WTC11 (cell line): Measurements from ENCODE around the gene KIAA1586. TPM values are rescaled to one million over a fixed set of nuclear protein-coding genes. Genes with fewer than 3 reads are reported as not detected.

Source experiments
- ATAC-seq: fragments of 200-7000 bp; cut with Tn5 transposase; 2 replicates; pipeline ENCODE4 v1.10.0; 2021; ENCODE audit warnings: mild to moderate bottlenecking, moderate library complexity
- CTCF ChIA-PET: fragments of 300-600 bp; sonication (Branson Sonifier 250); formaldehyde crosslinking; loops from one replicate; lab custom pipeline; 2021; ENCODE audit warnings: antibody characterized with exemption; lab: Charles Lee
- POLR2A ChIA-PET: fragments of 350-600 bp; sonication (Branson Sonifier 250); formaldehyde crosslinking; loops from one replicate; lab custom pipeline; 2021; ENCODE audit warnings: antibody characterized with exemption; lab: Charles Lee
- DNase-seq: peaks from one replicate; pipeline ENCODE4 v3.0.0; 2021; ENCODE audit warnings: low spot score
- H3K27ac Mint-ChIP-seq: 2 replicates; pipeline ENCODE4 v1.8.0; 2021; ENCODE audit warnings: mixed read lengths
- H3K27me3 Mint-ChIP-seq: 2 replicates; pipeline ENCODE4 v1.8.0; 2021; ENCODE audit warnings: low read depth, mild to moderate bottlenecking, moderate library complexity, mixed read lengths
- H3K36me3 Mint-ChIP-seq: 2 replicates; pipeline ENCODE4 v1.8.0; 2021; ENCODE audit warnings: mixed read lengths
- H3K4me1 Mint-ChIP-seq: 2 replicates; pipeline ENCODE4 v1.8.0; 2022; ENCODE audit warnings: mixed read lengths
- H3K4me3 Mint-ChIP-seq: 2 replicates; pipeline ENCODE4 v1.8.0; 2021; ENCODE audit warnings: mild to moderate bottlenecking, moderate library complexity, mixed read lengths
- H3K9me3 Mint-ChIP-seq: 2 replicates; pipeline ENCODE4 v1.8.0; 2021; ENCODE audit warnings: mixed read lengths
- ATF1 ChIP-seq: sonication (generic); formaldehyde crosslinking; IDR thresholded peaks from 2 replicates; pipeline ENCODE4 v1.8.1; 2023; ENCODE audit warnings: mild to moderate bottlenecking, moderate library complexity, missing genetic modification reagents
- ATF3 ChIP-seq: sonication (generic); formaldehyde crosslinking; conservative IDR thresholded peaks from 2 replicates; pipeline ENCODE4 v1.8.1; 2022; ENCODE audit warnings: mild to moderate bottlenecking, missing genetic modification reagents
- E2F4 ChIP-seq: sonication (generic); formaldehyde crosslinking; IDR thresholded peaks from 2 replicates; pipeline ENCODE4 v1.8.1; 2022; ENCODE audit warnings: low read depth, mild to moderate bottlenecking, moderate library complexity, missing genetic modification reagents, borderline replicate concordance
- E2F5 ChIP-seq: sonication (generic); formaldehyde crosslinking; IDR thresholded peaks from 2 replicates; pipeline ENCODE4 v1.8.1; 2022; ENCODE audit warnings: mild to moderate bottlenecking, moderate library complexity, missing genetic modification reagents
- ELF4 ChIP-seq: sonication (generic); formaldehyde crosslinking; IDR thresholded peaks from 2 replicates; pipeline ENCODE4 v1.8.1; 2022; ENCODE audit warnings: low read depth, mild to moderate bottlenecking, moderate library complexity, missing genetic modification reagents
- EMX1 ChIP-seq: fragments of 250-450 bp; sonication (Bioruptor Pico); IDR thresholded peaks from 2 replicates; pipeline ENCODE4 v1.8.0; 2021; ENCODE audit warnings: mild to moderate bottlenecking
- FOXJ3 ChIP-seq: sonication (generic); formaldehyde crosslinking; IDR thresholded peaks from 2 replicates; pipeline ENCODE4 v1.9.0; 2021; ENCODE audit warnings: missing genetic modification reagents, mild to moderate bottlenecking, borderline replicate concordance
- FOXK1 ChIP-seq: sonication (generic); formaldehyde crosslinking; IDR thresholded peaks from 2 replicates; pipeline ENCODE4 v1.8.0; 2022; ENCODE audit warnings: mild to moderate bottlenecking, moderate library complexity, missing genetic modification reagents
- GABPB1 ChIP-seq: sonication (generic); formaldehyde crosslinking; IDR thresholded peaks from 2 replicates; pipeline ENCODE4 v1.8.1; 2023; ENCODE audit warnings: mild to moderate bottlenecking, missing genetic modification reagents
- GTF2I ChIP-seq: fragments of 250-450 bp; sonication (Bioruptor Pico); conservative IDR thresholded peaks from 2 replicates; pipeline ENCODE4 v1.4.0; 2021; ENCODE audit warnings: mild to moderate bottlenecking
- IRF1 ChIP-seq: sonication (generic); formaldehyde crosslinking; IDR thresholded peaks from 2 replicates; pipeline ENCODE4 v1.8.0; 2023; ENCODE audit warnings: missing genetic modification reagents
- MXD4 ChIP-seq: fragments of 250-450 bp; sonication (Bioruptor Pico); IDR thresholded peaks from 2 replicates; pipeline ENCODE4 v1.8.0; 2021; ENCODE audit warnings: mild to moderate bottlenecking, moderate library complexity, borderline replicate concordance
- NFATC4 ChIP-seq: fragments of 250-450 bp; sonication (Bioruptor Pico); IDR thresholded peaks from 2 replicates; pipeline ENCODE4 v1.9.0; 2021; ENCODE audit warnings: mild to moderate bottlenecking
- RELA ChIP-seq: sonication (generic); formaldehyde crosslinking; IDR thresholded peaks from 2 replicates; pipeline ENCODE4 v1.8.1; 2022; ENCODE audit warnings: missing genetic modification reagents, mild to moderate bottlenecking, borderline replicate concordance
- SMAD3 ChIP-seq: sonication (generic); formaldehyde crosslinking; IDR thresholded peaks from 2 replicates; pipeline ENCODE4 v1.8.0; 2022; ENCODE audit warnings: missing genetic modification reagents, mild to moderate bottlenecking, borderline replicate concordance
- TEAD4 ChIP-seq: sonication (generic); formaldehyde crosslinking; IDR thresholded peaks from 2 replicates; pipeline ENCODE4 v1.8.0; 2022; ENCODE audit warnings: mild to moderate bottlenecking, missing genetic modification reagents
- USF1 ChIP-seq: sonication (generic); formaldehyde crosslinking; IDR thresholded peaks from 2 replicates; pipeline ENCODE4 v1.8.0; 2022; ENCODE audit warnings: mild to moderate bottlenecking, missing genetic modification reagents
- USF2 ChIP-seq: sonication (generic); formaldehyde crosslinking; IDR thresholded peaks from 2 replicates; pipeline ENCODE4 v1.8.1; 2023; ENCODE audit warnings: mild to moderate bottlenecking, missing genetic modification reagents, moderate library complexity
- ZMAT4 ChIP-seq: fragments of 250-450 bp; sonication (Bioruptor Pico); IDR thresholded peaks from 2 replicates; pipeline ENCODE4 v1.9.0; 2021; ENCODE audit warnings: mild to moderate bottlenecking
- ZNF121 ChIP-seq: sonication (generic); formaldehyde crosslinking; IDR thresholded peaks from 2 replicates; pipeline ENCODE4 v1.8.0; 2023; ENCODE audit warnings: missing genetic modification reagents
- ZNF416 ChIP-seq: fragments of 250-450 bp; sonication (Bioruptor Pico); IDR thresholded peaks from 2 replicates; pipeline ENCODE4 v1.9.0; 2021; ENCODE audit warnings: mild to moderate bottlenecking, inconsistent platforms
- ZNF423 ChIP-seq: fragments of 250-450 bp; sonication (Bioruptor Pico); IDR thresholded peaks from 2 replicates; pipeline ENCODE4 v2.1.2; 2022; ENCODE audit warnings: mild to moderate bottlenecking, moderate library complexity
- total RNA-seq: library from RNA; stranded (reverse); gene quantifications from 3 replicates; pipeline ENCODE4 v1.2.3, GENCODE V29; 2021

Gene KIAA1586
- total RNA-seq, 1 experiment from 2014 or later = 17.2 TPM

- H3K4me1 Mint-ChIP-seq = peaks cover 23% of the 10 kb centered on the region
- ChIA-PET POLR2A (no interaction called here), CTCF (interaction anchor here (0.8 kb wide), 1 partner anchor 117 kb away, joined by 3 read pairs; no protein-coding TSS in a partner anchor)
- H3K36me3 Mint-ChIP-seq = peaks cover 4% of the 10 kb centered on the region
- no peak for TF ChIP-seq TEAD4
- no peak for TF ChIP-seq EMX1
- no peak for TF ChIP-seq ATF3 (CRISPR knock-in tag)
- no peak for TF ChIP-seq E2F4
- TF ChIP-seq FOXK1 (CRISPR knock-in tag) = no peak
- no peak for TF ChIP-seq MXD4 (CRISPR knock-in tag)
- H3K27ac Mint-ChIP-seq = no peak overlapping the region
- no peak for DNase-seq
- peaks cover 7% of the 10 kb centered on the region for H3K27me3 Mint-ChIP-seq
- ATAC-seq = no peak
- peaks cover 7% of the 10 kb centered on the region for H3K9me3 Mint-ChIP-seq
- no peak overlapping the region for H3K4me3 Mint-ChIP-seq
Measured at GRCh38 chr6:57019434-57019833, 27.1 kb upstream of the KIAA1586 start.

GRCh38 chr6:57021086-57021720, 25.3 kb upstream of the KIAA1586 start:
- POLR2A ChIA-PET = no interaction called here
- CTCF ChIA-PET = interaction anchor here (0.6 to 1.2 kb wide), 4 partner anchors 26 to 175 kb away, joined by 3 to 4 read pairs (median 4); no protein-coding TSS in a partner anchor
- Mint-ChIP-seq H3K27ac (no peak overlapping the region), H3K27me3 (peaks cover 22% of the 10 kb centered on the region), H3K4me3 (no peak overlapping the region), H3K4me1 (peaks cover 39% of the 10 kb centered on the region), H3K9me3 (peaks cover 21% of the 10 kb centered on the region), H3K36me3 (peaks cover 15% of the 10 kb centered on the region)
- no peak for DNase-seq
- no peak for TF ChIP-seq USF1 (CRISPR knock-in tag)
- no peak for TF ChIP-seq ZNF423
- TF ChIP-seq USF2 = no peak
- TF ChIP-seq E2F5 = no peak
- no peak for TF ChIP-seq NFATC4
- TF ChIP-seq ZNF121 (CRISPR knock-in tag) = no peak
- TF ChIP-seq ZMAT4 (CRISPR knock-in tag) = no peak
- TF ChIP-seq SMAD3 (CRISPR knock-in tag) = no peak
- TF ChIP-seq FOXJ3 (CRISPR knock-in tag) = no peak
- no peak for TF ChIP-seq ELF4 (CRISPR knock-in tag)
- no peak for TF ChIP-seq RELA
- no peak for TF ChIP-seq IRF1 (CRISPR knock-in tag)
- no peak for TF ChIP-seq FOXK1 (CRISPR knock-in tag)
- TF ChIP-seq ATF1 (CRISPR knock-in tag) = no peak
- no peak for TF ChIP-seq GABPB1
- no peak for TF ChIP-seq GTF2I (CRISPR knock-in tag)
- no peak for TF ChIP-seq ZNF416 (CRISPR knock-in tag)
- peak; percentile 70 for ATAC-seq
